Smooth muscle cell (in vitro differentiated cells): ENCODE data around the gene CDKN2AIPNL. TPM values are rescaled to one million over a fixed set of nuclear protein-coding genes. Genes with fewer than 3 reads are reported as not detected.
A peak's percentile ranks its signal among the peaks of the same experiment; 100 is the strongest.

Experiments
- DNase-seq: peaks from one replicate; lab custom pipeline; 2025; ENCODE audit not compliant: unreplicated experiment; lab: John Stamatoyannopoulos, UW
- H2AFZ ChIP-seq: fragments of 200-600 bp; sonication (generic); 2 replicates; pipeline ENCODE4 v1.6.0; 2016; ENCODE audit warnings: antibody characterized with exemption, low read depth, mild to moderate bottlenecking
- H3F3A ChIP-seq: fragments of 200-600 bp; sonication (generic); 2 replicates; pipeline ENCODE4 v1.6.0; 2017; ENCODE audit warnings: antibody characterized with exemption, low read depth
- H3K27ac ChIP-seq: fragments of 200-600 bp; sonication (generic); 2 replicates; pipeline ENCODE4 v1.5.1; 2016; ENCODE audit warnings: low read depth, mild to moderate bottlenecking
- H3K27me3 ChIP-seq: fragments of 200-600 bp; sonication (generic); 2 replicates; pipeline ENCODE4 v1.6.1; 2016; ENCODE audit warnings: low read depth, mild to moderate bottlenecking
- H3K36me3 ChIP-seq: fragments of 200-600 bp; sonication (generic); 2 replicates; pipeline ENCODE4 v1.5.1; 2016; ENCODE audit warnings: low read depth
- H3K4me1 ChIP-seq: fragments of 200-600 bp; sonication (generic); 2 replicates; pipeline ENCODE4 v1.5.1; 2016; ENCODE audit warnings: low read depth
- H3K4me2 ChIP-seq: fragments of 200-600 bp; sonication (generic); 2 replicates; pipeline ENCODE4 v1.6.0; 2016; ENCODE audit warnings: mild to moderate bottlenecking
- H3K4me3 ChIP-seq: fragments of 200-600 bp; sonication (generic); 2 replicates; pipeline ENCODE4 v1.5.1; 2016; ENCODE audit warnings: mild to moderate bottlenecking
- H3K79me2 ChIP-seq: fragments of 200-600 bp; sonication (generic); 2 replicates; pipeline ENCODE4 v1.6.0; 2016; ENCODE audit warnings: low read depth, mild to moderate bottlenecking
- H3K9ac ChIP-seq: fragments of 200-600 bp; sonication (generic); 2 replicates; pipeline ENCODE4 v1.6.0; 2016; ENCODE audit warnings: low read depth
- H3K9me3 ChIP-seq: fragments of 200-600 bp; sonication (generic); replicated peaks from 2 replicates; pipeline ENCODE4 v1.5.1; 2016; ENCODE audit warnings: low read depth
- H4K20me1 ChIP-seq: fragments of 200-600 bp; sonication (generic); 2 replicates; pipeline ENCODE4 v1.6.0; 2016; ENCODE audit warnings: low read depth
- CTCF ChIP-seq: fragments of 200-600 bp; sonication (generic); IDR thresholded peaks from 2 replicates; pipeline ENCODE4 v1.5.1; 2017; ENCODE audit warnings: borderline replicate concordance, mild to moderate bottlenecking, antibody characterized with exemption; ENCODE audit not compliant: insufficient read depth, poor library complexity, severe bottlenecking
- WGBS: methylation state at CpG from one replicate; pipeline ENCODE4 v1.1.7; 2016; ENCODE audit warnings: low lambda C conversion rate; 5-methylcytosine and 5-hydroxymethylcytosine counted together
- polyA plus RNA-seq: library from polyadenylated mRNA; unstranded; fragments of >200 nt; fragmentation: Nextera tagmentation; extraction: Ambion mirVana; gene quantifications from 2 replicates; pipeline ENCODE4 v1.2.1, GENCODE V29; 2016
- total RNA-seq: library from RNA; depleted of rRNA; stranded (reverse); fragments of >200 nt; gene quantifications from 2 replicates; pipeline ENCODE4 v1.2.3, GENCODE V29; 2014

CDKN2AIPNL gene
- total and polyA plus RNA-seq, 2 experiments from 2014 or later, result 9.9 to 27.7 TPM

- Histone ChIP-seq H3K4me2 (peak overlapping the region; percentile 99), H2AFZ (peak overlapping the region; percentile 35), H3K79me2 (peaks cover 13% of the 10 kb centered on the region), H4K20me1 (no peaks in the 10 kb centered on the region), H3K4me3 (peak overlapping the region; percentile 88), H3K4me1 (peaks cover 16% of the 10 kb centered on the region), H3K36me3 (no peaks in the 10 kb centered on the region), H3F3A (no peaks in the 10 kb centered on the region), H3K9ac (peak overlapping the region; percentile 64), H3K27me3 (no peaks in the 10 kb centered on the region), H3K27ac (no peak overlapping the region), H3K9me3 (no peaks in the 10 kb centered on the region)
- DNase-seq, result no peak
- no peak for TF ChIP-seq CTCF
- WGBS, result 12% methylated on average over 9 of the region's 9 CpGs
Observed at GRCh38 chr5:134411228-134411545, 494 bp downstream of the CDKN2AIPNL start.

GRCh38 chr5:134410822-134411221, 859 bp downstream of the CDKN2AIPNL start:
- Histone ChIP-seq H3K79me2 (peaks cover 13% of the 10 kb centered on the region), H3K27me3 (no peaks in the 10 kb centered on the region), H3K9ac (peak overlapping the region; percentile 64), H3K4me1 (peaks cover 16% of the 10 kb centered on the region), H4K20me1 (no peaks in the 10 kb centered on the region), H3K9me3 (no peaks in the 10 kb centered on the region), H3K4me2 (peak overlapping the region; percentile 99), H3K4me3 (peak overlapping the region; percentile 88), H3K36me3 (no peaks in the 10 kb centered on the region), H3K27ac (no peak overlapping the region), H3F3A (no peaks in the 10 kb centered on the region), H2AFZ (no peak overlapping the region)
- WGBS, result 66% methylated on average over 4 of the region's 4 CpGs
- no peak for TF ChIP-seq CTCF
- no peak for DNase-seq

GRCh38 chr5:134409321-134409720, 2.4 kb downstream of the CDKN2AIPNL start:
- WGBS, result 73% methylated on average over 6 of the region's 6 CpGs
- peaks cover 13% of the 10 kb centered on the region for H3K79me2 ChIP-seq
- no peaks in the 10 kb centered on the region for H4K20me1 ChIP-seq
- H2AFZ ChIP-seq, result no peak overlapping the region
- no peak overlapping the region for H3K9ac ChIP-seq
- H3K4me1 ChIP-seq, result peaks cover 16% of the 10 kb centered on the region
- H3K4me2 ChIP-seq, result no peak overlapping the region
- H3K4me3 ChIP-seq, result no peak overlapping the region
- TF ChIP-seq CTCF, result no peak
- no peaks in the 10 kb centered on the region for H3K9me3 ChIP-seq
- H3F3A ChIP-seq, result no peaks in the 10 kb centered on the region
- H3K27ac ChIP-seq, result no peak overlapping the region
- no peaks in the 10 kb centered on the region for H3K27me3 ChIP-seq
- DNase-seq, result no peak
- no peaks in the 10 kb centered on the region for H3K36me3 ChIP-seq

GRCh38 chr5:134406390-134406789, 5.3 kb downstream of the CDKN2AIPNL start:
- no peak for TF ChIP-seq CTCF
- Histone ChIP-seq H3K27me3 (no peaks in the 10 kb centered on the region), H3K27ac (no peak overlapping the region), H3K79me2 (peaks cover 12% of the 10 kb centered on the region), H3K36me3 (no peaks in the 10 kb centered on the region), H2AFZ (no peak overlapping the region), H3K4me2 (no peak overlapping the region), H3K9ac (no peak overlapping the region), H3K9me3 (no peaks in the 10 kb centered on the region), H3K4me3 (no peak overlapping the region), H3F3A (peaks cover 11% of the 10 kb centered on the region), H3K4me1 (peaks cover 10% of the 10 kb centered on the region), H4K20me1 (no peaks in the 10 kb centered on the region)
- 42% methylated on average over 1 of the region's 1 CpG for WGBS
- DNase-seq, result no peak
